GM18505 (cell line): ENCODE results near the gene INPP5K.
"Not testable (repeated sequence)": the region's sequence is repeated elsewhere in the genome, so short reads cannot be mapped to it uniquely, and the experiment has no call there.

Source experiments
- ATAC-seq: cut with Tn5 transposase; IDR thresholded peaks from one replicate; pipeline ENCODE4 v1.9.1; 2021; ENCODE audit not compliant: unreplicated experiment
- POLR2A ChIP-seq: IDR thresholded peaks from 4 replicates; pipeline ENCODE4 v1.6.1; 2011; ENCODE audit warnings: borderline replicate concordance; ENCODE audit not compliant: insufficient read depth, insufficient read length; ENCODE audit errors: extremely low read depth

INPP5K gene

GRCh38 chr17:1516388-1517161 is at the start of gene INPP5K:
TSS of gene INPP5K (minus strand) at chr17:1516612. CDS start at chr17:1516499, 113 bp downstream.
- peak; percentile 90 for ATAC-seq
- peak; percentile 87 for TF ChIP-seq POLR2A

- no peak for TF ChIP-seq POLR2A
- no peak for ATAC-seq
Measured at GRCh38 chr17:1565877-1566276, 49.5 kb upstream of the INPP5K start.

- ATAC-seq, result no peak
- no peak for TF ChIP-seq POLR2A
Measured at GRCh38 chr17:1563786-1564613, 47.6 kb upstream of the INPP5K start.

- ATAC-seq, result not testable (repeated sequence)
Measured at GRCh38 chr17:1563471-1563785, 47.0 kb upstream of the INPP5K start.

GRCh38 chr17:1562176-1562643 is 45.8 kb upstream of the INPP5K start:
- peak; percentile 34 for ATAC-seq
- TF ChIP-seq POLR2A, result no peak

GRCh38 chr17:1561420-1562175 is 45.2 kb upstream of the INPP5K start:
- ATAC-seq, result peak; percentile 20
- TF ChIP-seq POLR2A, result no peak

GRCh38 chr17:1560858-1561355 is 44.5 kb upstream of the INPP5K start:
- no peak for ATAC-seq
- no peak for TF ChIP-seq POLR2A

- no peak for TF ChIP-seq POLR2A
- ATAC-seq, result no peak
Measured at GRCh38 chr17:1560101-1560857, 43.9 kb upstream of the INPP5K start.

GRCh38 chr17:1559047-1560043 is 42.9 kb upstream of the INPP5K start:
- no peak for TF ChIP-seq POLR2A
- ATAC-seq, result no peak

GRCh38 chr17:1558401-1558800 is 42.0 kb upstream of the INPP5K start:
- no peak for TF ChIP-seq POLR2A
- ATAC-seq, result no peak

- ATAC-seq, result no peak
- no peak for TF ChIP-seq POLR2A
Measured at GRCh38 chr17:1557355-1558095, 41.1 kb upstream of the INPP5K start.

GRCh38 chr17:1555651-1556471 is 39.4 kb upstream of the INPP5K start:
- ATAC-seq, result no peak
- TF ChIP-seq POLR2A, result peak; percentile 40
